Measurements from ENCODE around the gene CDC5L. TPM values are rescaled to one million over a fixed set of nuclear protein-coding genes. Genes with fewer than 3 reads are reported as not detected.

The CDC5L gene
- total RNA-seq, 1 experiment from 2014 or later: 24.6 TPM

- RAD21 ChIA-PET (ENCODE audit: low non-redundant PET in 1 of 2, low total read pairs in 2 of 2, uncharacterized antibody in 2 of 2, unreplicated experiment in 2 of 2): no interaction called here
- no peak overlapping the region for H3K9ac ChIP-seq (ENCODE audit: low read length)
- H3K4me1 ChIP-seq (ENCODE audit: control insufficient read depth in 1 of 2, insufficient read depth in 2 of 2, low read length in 2 of 2): peaks cover 5 to 22% of the 10 kb centered on the region in 2 experiments; a peak in 3 of 4 replicates
- no peaks in the 10 kb centered on the region for H3K27me3 ChIP-seq (ENCODE audit: insufficient read depth, low read length)
- H3K79me2 ChIP-seq (ENCODE audit: insufficient read depth, low read length): no peaks in the 10 kb centered on the region
- TF ChIP-seq CEBPB (IDR thresholded peaks at IDR 0.05; ENCODE audit: low read depth) (no peak), CTCF (IDR thresholded peaks at IDR 0.05 in 2 of 3, conservative IDR thresholded peaks at IDR 0.05 in 1 of 3; ENCODE audit: borderline replicate concordance in 1 of 3, insufficient read depth in 1 of 3, low read depth in 2 of 3, low read length in 2 of 3) (no peak), POLR2A (IDR thresholded peaks at IDR 0.05; ENCODE audit: borderline replicate concordance, extremely low read depth, insufficient read depth, insufficient read length) (no peak), FOSL1 (IDR thresholded peaks at IDR 0.05; ENCODE audit: low read depth) (no peak), ELF1 (IDR thresholded peaks at IDR 0.05; ENCODE audit: borderline replicate concordance, low read depth) (no peak), EGR1 (IDR thresholded peaks at IDR 0.05; ENCODE audit: low read depth) (no peak), CBX3 (IDR thresholded peaks at IDR 0.05; ENCODE audit: low read depth) (no peak), MAX (IDR thresholded peaks at IDR 0.05) (no peak), REST (IDR thresholded peaks at IDR 0.05; ENCODE audit: low read depth) (no peak), TCF7L2 (IDR thresholded peaks at IDR 0.05; ENCODE audit: borderline replicate concordance, extremely low read depth, insufficient read depth, insufficient read length) (no peak), ZFX (IDR thresholded peaks at IDR 0.05) (no peak)
- no peaks in the 10 kb centered on the region for H3K9me3 ChIP-seq (ENCODE audit: control insufficient read depth in 1 of 2, insufficient read depth in 1 of 2, low read depth in 1 of 2, low read length in 2 of 2)
- H3K4me3 ChIP-seq (replicated peaks in 1 of 2; ENCODE audit: low read depth in 1 of 2, low read length in 2 of 2): no peak overlapping the region
- CTCF ChIA-PET: no interaction called here
- no peak overlapping the region for H2AFZ ChIP-seq (ENCODE audit: low read depth, low read length, poor library complexity, severe bottlenecking)
- H4K20me1 ChIP-seq (ENCODE audit: insufficient read depth): no peaks in the 10 kb centered on the region
- no peak overlapping the region for H3K4me2 ChIP-seq (ENCODE audit: low read length)
- no peak for DNase-seq (ENCODE audit: low read depth, low spot score)
- POLR2A ChIA-PET: no interaction called here
- ATAC-seq: no peak
- no peak overlapping the region for H3K27ac ChIP-seq (ENCODE audit: low read depth, low read length)
- no peaks in the 10 kb centered on the region for H3K9me2 ChIP-seq (ENCODE audit: insufficient read depth)
- no peaks in the 10 kb centered on the region for H3K36me3 ChIP-seq (ENCODE audit: control insufficient read depth in 1 of 2, insufficient read depth in 2 of 2, low read length in 2 of 2)
- BruUV-seq (replicated peaks): no TSS peak
- intact Hi-C loops (cut with micrococcal nuclease): loop anchor here (10.0 kb wide), 3 partner anchors 122 to 1242 kb away; no protein-coding TSS in a partner anchor
Observed at GRCh38 chr6:44472250-44472945, 84.9 kb downstream of the CDC5L start.
